ENCODE measurements around the gene CAMK2B. TPM values are rescaled to one million over a fixed set of nuclear protein-coding genes. Genes with fewer than 3 reads are reported as not detected.

The CAMK2B gene
- total RNA-seq, 4 donors from 2014 or later = 0.44 to 5.1 (median 0.81) TPM

DNA sequence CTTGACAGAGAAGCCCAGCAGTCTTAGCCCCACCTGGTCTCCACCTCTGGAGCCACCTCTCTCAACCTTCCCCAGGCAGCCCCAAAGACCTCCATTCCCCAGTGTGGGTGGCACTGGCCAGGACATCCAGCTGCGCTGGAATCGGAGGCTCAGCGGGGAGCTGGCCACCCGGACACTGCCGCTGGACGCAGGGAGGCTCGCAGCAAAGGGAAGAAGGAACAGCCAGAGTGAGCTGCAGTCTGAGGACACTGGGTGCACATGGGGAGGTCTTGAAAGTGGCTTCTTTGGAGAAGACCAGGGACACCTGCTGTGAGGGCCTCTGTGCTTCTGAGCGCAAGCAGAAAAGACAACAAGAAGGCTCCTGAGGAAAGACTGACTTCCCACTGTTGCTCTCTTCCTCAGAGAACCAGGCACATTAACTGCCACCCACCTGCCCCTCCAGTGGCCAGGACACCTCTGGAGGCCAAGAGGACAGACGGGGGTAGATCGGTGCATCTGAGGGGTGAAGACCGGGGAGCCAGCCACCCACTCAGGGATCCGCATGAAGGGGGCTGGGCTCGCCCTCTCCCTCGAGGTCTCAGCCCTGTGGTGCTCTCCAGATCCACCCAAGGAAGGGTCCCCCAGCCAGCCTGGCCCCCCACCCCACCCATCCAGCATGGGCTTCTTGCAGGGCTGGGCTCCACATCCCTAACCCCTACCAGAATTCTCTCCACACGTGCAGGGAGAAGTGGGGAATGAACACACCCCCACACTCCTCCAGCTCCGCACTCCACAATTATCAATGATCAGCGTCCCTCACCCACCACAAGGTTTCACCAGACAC is 1.8 kb downstream of the CAMK2B start:
- TF ChIP-seq, protein P1, sequence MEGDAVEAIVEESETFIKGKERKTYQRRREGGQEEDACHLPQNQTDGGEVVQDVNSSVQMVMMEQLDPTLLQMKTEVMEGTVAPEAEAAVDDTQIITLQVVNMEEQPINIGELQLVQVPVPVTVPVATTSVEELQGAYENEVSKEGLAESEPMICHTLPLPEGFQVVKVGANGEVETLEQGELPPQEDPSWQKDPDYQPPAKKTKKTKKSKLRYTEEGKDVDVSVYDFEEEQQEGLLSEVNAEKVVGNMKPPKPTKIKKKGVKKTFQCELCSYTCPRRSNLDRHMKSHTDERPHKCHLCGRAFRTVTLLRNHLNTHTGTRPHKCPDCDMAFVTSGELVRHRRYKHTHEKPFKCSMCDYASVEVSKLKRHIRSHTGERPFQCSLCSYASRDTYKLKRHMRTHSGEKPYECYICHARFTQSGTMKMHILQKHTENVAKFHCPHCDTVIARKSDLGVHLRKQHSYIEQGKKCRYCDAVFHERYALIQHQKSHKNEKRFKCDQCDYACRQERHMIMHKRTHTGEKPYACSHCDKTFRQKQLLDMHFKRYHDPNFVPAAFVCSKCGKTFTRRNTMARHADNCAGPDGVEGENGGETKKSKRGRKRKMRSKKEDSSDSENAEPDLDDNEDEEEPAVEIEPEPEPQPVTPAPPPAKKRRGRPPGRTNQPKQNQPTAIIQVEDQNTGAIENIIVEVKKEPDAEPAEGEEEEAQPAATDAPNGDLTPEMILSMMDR (IDR thresholded peaks at IDR 0.05; ENCODE audit: low read depth) = no peak

DNA sequence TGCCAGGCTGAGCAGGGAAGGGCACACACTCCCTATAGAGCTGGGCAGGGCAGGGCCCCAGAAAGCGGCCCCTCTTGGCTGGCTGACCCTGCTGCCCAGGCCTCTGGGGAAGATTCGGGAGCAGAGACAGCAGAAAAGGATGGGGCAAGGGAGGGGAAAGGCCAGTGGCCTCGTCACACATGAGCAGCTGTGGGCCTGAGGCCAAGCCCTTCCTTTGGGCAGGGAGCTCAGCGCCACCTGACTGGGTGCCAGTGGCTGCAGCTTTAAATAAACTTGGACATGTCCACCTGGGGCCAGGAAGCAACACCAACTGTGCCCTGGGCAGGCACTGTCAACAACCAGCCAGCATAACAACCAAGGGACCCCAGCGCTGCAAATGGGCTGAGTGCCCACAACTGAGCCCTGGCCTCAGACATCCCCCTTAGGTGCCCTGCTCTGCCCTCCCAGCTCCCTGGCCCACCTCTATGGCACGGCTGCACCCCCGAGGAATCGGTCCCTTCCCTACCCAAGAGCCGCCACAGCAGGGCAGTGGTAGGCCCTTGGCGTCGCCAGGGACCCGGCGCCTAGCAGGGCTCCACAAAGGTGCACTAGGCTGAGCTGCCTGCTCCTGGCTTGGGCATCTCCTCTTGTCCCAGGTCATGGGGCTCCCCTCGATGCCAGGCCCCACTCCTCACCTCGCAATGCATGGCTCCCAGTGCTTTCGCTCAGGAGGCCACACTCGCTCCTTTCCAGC is 2.6 kb downstream of the CAMK2B start:
- TF ChIP-seq, protein P1 (IDR thresholded peaks at IDR 0.05; ENCODE audit: low read depth) = no peak

DNA sequence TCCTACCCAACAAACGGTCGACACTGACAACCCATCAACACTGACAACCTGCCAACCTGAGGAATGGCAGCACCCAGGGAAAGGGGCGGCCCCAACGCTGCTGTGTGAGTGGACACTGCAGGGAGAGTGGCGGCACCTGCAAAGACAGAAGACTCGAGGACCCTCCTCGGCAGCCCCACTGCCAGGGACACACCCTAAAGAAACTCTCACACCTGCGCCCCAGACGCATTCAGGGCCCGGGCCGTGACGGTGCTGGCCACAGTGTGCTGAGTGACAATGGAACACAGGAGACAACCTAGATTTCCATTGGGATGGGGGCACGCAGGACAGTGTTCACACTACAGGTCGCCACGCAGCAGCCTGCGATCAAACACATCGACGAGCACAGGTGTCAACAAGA is 3.6 kb downstream of the CAMK2B start:
- TF ChIP-seq, protein P1 (IDR thresholded peaks at IDR 0.05; ENCODE audit: low read depth) = no peak

DNA sequence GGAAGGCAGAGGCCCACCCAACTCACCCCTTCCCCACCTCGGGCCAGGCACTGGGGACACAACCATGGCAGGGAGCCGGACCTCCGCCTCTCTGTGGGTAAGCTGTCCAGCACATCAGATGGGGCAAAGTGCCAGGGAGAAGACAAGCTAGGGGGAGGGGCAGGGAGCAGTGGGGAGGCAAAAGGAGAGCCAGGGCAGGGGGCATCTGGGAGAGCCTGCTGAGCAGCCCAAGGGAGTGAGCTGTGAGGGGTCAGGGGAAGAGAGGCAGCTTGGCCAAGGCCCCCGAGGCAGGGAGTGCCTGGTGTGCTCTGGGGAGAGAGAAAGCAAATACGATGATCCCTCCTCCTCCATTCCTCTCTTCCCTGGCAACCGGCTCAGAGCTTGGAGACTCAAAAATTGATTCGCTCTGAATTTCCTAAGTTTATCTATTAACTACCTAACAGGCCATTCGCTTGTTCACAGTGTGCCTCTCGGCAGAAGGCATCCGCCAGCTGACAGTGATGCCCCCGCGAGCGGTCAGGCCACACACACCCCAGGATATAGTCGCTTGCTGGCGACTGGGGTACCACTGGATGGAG is 4.5 kb downstream of the CAMK2B start:
- TF ChIP-seq, protein P1 (IDR thresholded peaks at IDR 0.05; ENCODE audit: low read depth) = no peak

DNA sequence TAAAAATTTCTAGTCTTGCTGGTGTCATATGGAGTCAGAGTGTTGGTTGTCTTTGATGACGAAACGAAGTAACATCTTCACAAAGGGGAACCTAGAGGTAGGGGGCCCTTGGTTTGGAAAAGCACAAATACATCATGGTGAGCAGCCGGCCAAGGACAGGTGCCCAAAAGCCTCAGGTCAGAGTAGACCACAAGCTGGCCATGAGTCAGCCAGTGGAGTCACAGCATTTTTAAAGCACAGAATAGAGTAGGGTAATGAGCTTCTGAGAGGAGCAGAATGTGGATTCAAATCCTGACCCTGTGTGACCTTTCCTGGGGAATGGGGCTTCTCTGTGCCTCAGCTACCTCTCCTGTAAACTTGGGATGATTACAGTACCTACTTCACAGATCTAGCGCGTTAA is 5.3 kb downstream of the CAMK2B start:
- TF ChIP-seq, protein P1 (IDR thresholded peaks at IDR 0.05; ENCODE audit: low read depth) = no peak

DNA sequence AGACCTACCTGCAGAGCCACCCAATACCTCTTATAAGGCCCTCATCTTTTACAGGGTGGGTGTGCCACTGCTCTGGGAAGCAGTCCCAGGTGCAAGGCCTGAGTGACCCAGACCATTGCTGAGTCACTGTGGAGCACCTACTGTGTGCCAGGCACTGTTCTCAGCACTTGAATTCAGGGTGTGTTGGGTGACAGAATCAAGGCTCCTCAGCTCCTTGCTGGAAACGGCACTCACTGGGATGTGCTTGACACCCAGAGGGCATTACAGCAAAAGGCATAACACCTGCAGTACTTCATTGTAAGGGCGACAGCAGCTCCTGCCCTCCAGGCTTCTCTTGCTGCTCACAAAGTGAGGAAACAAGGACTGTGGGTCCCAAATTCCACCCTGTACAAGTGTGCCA is 7.1 kb downstream of the CAMK2B start:
- TF ChIP-seq, protein P1 (IDR thresholded peaks at IDR 0.05; ENCODE audit: low read depth) = no peak

DNA sequence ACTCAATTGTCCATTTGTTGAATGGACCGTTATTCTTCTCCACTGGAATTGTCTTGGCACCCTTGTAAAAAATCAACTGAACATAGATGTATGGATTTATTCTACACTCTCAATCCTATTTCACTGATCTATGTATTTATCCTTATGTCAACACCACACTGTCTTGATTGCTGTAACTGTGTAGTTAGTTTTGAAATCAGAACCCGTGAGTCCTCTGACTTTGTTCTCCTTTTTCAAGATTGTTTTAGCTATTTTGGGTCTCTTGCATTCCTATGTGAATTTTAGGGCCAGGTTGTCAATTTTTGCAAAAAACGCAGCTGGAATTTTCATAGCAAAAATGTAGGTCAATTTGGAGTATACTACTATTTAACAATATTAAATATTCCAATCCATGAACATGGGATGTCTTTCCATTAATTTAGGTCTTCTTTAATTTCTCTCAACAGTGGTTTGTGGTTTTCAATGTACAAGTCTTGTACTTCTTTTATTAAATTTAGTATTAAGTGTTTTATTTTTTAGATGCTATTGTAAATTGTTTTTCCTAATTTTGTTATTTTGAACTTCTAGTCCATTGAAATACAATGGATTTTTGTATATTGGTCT is 10.0 kb downstream of the CAMK2B start:
- TF ChIP-seq, protein P1 (IDR thresholded peaks at IDR 0.05; ENCODE audit: low read depth) = no peak

All from subcutaneous adipose tissue (tissue), 4 donors.